KG1 (cell line): ENCODE results near the gene CALD1.

Experiments used
- DNase-seq: peaks from one replicate; lab custom pipeline; 2025; lab: John Stamatoyannopoulos, UW

The CALD1 gene

DNA sequence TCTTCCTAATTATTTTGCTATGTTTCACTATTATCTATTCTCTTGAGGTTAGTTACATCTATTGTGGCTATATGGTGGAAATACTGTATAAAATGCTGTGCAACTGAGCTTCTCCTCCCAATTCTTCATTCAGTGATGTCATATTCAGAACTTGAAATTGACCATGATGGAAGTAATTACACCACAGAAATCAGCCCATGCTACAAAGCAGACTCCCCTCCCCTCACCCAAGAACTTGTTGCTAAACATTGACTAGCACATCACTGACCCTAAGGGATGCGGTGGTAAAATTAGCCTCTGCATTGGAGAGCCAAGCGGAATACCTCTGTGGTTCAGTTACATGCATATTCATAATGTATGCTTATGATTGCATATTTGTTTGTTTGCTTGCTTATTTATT, 8.8 kb downstream of the CALD1 start:
- DNase-seq = no peak

DNA sequence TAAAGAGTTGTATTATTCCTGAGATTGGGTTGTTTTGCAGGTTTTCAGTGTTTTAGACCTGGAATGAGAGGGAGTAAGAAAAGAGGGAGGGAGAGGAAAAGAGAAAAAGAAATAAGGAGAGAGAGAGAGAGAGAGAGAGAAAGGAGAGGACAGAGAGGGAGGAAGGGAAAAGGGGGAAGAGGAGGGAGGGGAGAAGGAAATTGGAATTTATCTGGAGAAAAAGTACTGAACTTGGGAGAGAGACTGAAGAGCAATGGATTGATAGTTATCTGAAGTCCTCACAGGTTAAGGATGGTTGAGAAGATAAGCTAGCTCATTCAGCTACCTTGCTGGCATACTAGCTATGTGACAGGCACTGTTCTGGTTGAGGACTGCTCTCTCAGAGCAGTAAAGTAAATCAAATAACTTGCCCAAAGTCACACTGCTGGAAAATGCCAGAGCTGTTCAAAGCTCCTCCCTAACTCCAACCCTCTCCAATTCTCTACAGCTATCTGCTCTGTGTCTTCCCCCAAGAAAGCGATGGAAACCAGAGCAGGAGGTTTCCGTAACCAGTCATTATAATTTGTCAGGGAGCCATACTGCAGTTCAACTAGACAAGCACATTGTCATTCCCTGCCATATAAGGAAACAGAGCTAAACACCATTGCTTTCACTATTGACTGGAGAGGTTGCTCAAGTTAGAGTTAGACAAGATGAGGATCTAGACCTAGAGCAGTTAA, 10.7 kb downstream of the CALD1 start:
- DNase-seq = no peak

DNA sequence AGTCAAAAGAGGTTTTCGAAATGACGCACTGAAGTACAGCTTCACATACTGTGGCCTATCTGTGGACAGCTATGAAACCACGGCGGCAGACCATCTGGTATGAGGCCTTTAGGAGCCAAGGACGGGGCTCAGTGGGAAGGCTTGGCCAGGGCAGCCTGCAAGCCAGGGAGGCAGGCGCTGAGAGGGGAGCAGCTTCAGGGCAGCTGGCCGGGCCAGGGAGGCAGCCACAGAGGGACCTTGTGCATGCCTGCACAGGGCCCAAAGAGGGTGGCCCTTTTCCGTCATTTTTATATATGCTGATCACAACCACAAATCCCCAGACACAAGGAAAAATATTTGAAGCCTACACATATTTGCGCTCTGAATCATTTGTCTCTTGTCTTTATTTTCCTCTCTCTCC, 13.5 kb downstream of the CALD1 start:
- DNase-seq = no peak

DNA sequence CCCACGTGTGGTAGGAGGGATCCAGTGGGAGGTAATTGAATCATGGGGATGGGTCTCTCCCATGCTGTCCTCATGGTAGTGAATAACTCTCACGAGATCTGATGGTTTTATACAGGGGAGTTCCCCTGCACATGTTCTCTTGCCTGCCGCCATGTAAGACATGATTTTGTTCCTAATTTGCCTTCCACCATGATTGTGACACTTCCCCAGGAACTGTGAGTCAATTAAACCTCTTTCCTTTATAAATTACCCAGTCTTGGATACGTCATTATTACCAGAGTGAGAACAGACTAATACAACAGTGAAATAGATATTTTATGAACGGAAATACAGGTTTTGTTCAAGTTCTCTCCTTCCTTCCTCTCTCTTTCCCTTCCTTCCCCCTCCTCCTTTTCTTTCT, 15.8 kb downstream of the CALD1 start:
- no peak for DNase-seq

DNA sequence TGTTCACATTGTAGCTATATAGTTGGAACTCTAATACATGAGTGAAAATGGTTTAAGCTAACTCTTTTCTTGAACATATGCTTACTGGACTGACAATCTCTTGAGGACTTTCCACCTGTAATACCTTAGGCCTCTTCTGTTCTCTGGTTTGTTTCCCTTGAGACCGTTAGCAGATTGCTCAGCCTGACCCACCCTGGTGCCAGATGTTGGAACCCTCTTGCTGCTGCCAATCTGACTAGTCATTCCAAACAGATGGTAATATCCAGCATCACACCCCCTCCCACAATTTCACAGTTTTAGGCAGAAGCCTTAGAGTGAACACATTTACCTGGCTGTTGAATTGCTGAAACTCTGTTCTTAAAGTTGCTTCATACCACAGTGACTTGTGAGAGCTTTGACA, 18.7 kb downstream of the CALD1 start:
- DNase-seq = no peak

DNA sequence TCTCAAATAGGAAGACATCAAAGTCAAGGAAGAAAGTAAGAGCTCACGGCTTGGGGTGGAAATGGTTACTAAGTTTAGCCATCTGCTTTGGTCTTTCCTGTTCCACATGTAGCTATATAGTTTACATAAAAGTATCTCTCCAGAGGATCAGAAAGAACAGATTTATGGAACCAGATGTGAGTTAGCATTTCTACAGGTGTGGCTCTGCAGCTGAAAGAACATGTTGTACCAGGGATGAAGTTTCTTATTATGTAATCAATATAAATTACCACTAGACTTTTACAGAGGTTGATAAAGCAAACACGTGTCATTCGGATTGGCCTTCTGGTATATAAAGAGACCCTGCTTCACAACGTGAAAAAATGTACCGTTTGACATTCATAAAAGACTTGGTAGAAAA, 19.9 kb downstream of the CALD1 start:
- no peak for DNase-seq

GRCh38 chr7:134802762-134803161, 23.3 kb downstream of the CALD1 start:
- no peak for DNase-seq

DNA sequence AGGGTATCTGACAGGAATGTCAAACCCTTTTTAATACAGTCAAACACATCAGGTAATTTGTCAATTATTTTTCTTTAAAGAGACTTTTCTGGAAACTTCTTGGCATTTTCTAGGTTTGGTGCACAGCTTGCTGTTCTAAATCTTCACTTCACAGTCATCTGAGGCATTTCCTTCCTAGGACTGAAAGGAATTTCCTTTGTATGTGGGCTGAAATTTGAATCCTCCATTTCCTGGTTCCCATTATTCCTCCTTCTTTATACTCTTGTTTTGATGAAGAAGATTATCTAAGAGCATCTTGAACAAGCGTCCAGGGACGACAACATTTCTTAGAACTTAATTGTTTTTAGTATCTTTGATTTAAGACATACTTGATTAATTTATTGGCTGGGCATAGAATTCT, 24.9 kb downstream of the CALD1 start:
- DNase-seq = no peak

DNA sequence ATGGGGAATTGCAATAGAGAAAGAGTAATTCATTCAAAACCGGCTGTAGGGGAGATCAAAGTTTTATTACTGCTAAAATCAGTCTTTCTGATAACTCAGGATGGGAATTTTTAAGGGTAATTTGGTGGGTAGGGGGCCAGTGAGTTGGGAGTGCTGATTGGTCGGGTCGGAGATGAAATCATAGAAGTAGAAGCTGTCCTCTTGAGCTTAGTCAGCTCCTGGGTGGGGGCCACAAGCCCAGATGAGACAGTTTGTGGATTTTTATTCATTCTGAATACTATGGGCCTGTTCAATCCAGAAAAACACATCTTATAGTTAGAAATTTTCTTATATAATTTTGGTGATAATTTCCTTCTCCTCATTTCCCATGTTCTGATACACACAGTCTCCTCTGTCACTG, 25.4 kb downstream of the CALD1 start:
- DNase-seq = no peak

GRCh38 chr7:134806197-134806596, 26.8 kb downstream of the CALD1 start:
- no peak for DNase-seq

- no peak for DNase-seq
These were observed 30.2 kb downstream of the CALD1 start for GRCh38 chr7:134809616-134810015.

- no peak for DNase-seq
These were observed 32.3 kb downstream of the CALD1 start for GRCh38 chr7:134811765-134812164.

DNA sequence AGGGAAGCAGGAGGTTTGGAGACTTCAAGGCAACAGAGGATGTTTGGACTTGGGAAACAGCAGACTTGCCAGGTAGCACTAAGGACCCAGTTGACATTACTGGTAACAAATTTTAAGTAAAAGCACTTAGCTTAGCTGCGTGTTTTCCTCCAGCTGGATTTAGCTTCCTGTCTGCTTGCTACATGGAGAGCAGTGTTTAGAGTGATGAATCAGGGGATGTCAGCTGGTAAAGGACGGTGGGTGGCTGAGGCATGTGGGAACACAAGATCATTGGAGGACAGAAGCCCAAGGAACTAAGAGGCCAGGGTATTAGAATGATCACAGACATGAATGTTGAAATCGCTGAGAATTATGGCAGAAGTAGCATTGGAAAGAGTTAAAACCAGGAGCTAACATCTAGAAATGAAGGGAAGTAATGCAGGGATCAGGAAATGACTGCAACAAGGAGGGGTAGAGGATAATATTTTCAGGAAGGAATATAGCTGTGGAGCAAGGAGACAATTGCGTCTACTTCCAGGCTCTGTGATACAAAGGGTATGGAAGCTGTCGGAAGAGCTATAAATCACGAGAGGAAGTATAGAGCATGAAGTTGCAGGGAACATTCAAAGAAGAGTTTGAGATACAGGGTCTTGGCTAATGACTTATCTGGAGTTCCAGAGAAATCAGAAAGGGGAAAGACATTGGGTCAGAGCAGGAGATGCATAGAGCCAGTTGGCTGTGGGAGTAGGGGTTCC, 34.4 kb downstream of the CALD1 start:
- DNase-seq = no peak

- DNase-seq = no peak
These were observed 35.4 kb downstream of the CALD1 start for GRCh38 chr7:134814730-134815364.

- no peak for DNase-seq
These were observed 39.3 kb downstream of the CALD1 start for GRCh38 chr7:134818613-134819345.

DNA sequence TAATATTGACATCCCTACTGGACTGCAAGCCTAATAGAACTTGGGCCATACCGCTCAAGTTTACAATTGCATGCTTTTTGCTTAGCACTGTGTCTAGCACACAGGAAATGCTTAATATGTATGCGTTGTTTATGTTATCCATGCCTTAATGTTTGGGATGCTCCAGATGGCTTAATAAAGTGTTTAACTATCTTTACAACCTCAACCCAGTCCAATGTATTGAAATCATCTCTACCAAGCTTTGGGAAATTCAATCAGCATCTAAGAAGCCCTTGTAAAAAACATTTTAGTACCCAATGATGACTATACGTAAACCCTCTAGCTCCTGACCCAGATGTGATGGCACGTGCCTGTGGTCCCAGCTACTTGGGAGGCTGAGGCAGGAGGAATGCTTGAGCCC, 40.0 kb downstream of the CALD1 start:
- no peak for DNase-seq

- no peak for DNase-seq
These were observed 40.9 kb downstream of the CALD1 start for GRCh38 chr7:134820295-134820694.

DNA sequence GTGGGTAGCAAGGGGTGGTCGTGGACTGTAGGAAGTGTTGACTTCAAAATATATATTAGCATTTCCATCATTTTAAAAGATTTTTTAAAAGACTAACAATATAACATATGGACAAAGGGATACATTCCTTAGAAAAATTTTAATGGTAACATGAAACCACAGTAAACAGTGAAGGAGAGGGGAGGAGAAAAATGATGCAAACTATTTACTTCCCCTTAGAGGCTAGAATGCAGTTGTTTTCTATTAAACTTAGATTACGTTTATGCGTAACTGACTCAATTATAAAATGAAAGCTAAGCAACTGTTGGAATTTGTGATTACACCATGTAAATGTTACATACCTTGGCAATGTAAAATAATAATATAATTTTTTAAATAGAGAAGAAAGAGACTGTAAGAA, 41.3 kb downstream of the CALD1 start:
- no peak for DNase-seq

DNA sequence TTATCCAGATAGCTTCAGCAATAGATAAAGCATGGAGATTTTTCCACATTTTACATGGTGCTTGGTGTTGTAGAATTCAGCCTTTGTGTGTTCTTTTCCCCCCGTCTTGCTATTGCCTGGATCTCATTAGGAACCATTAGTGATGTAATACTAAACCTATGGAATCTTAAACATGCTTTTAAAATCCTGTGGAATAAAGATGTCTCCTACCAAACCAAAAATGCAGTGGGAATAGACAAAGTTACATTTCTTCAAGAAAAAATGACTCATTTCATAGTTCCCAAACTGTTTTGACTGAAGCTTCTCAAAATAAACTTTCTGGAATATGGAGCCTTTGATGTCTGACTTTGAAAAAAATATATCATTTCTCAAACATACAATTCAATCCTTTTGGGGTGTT, 44.0 kb downstream of the CALD1 start:
- DNase-seq = no peak

GRCh38 chr7:134825666-134826065, 46.2 kb downstream of the CALD1 start:
- DNase-seq = no peak

- no peak for DNase-seq
These were observed 46.7 kb downstream of the CALD1 start for GRCh38 chr7:134826105-134826504.

GRCh38 chr7:134827436-134827835, 48.0 kb downstream of the CALD1 start:
- no peak for DNase-seq

- no peak for DNase-seq
These were observed 48.5 kb downstream of the CALD1 start for GRCh38 chr7:134827889-134828288.
